ENCODE measurements around the gene LCP1.

The LCP1 gene

DNA sequence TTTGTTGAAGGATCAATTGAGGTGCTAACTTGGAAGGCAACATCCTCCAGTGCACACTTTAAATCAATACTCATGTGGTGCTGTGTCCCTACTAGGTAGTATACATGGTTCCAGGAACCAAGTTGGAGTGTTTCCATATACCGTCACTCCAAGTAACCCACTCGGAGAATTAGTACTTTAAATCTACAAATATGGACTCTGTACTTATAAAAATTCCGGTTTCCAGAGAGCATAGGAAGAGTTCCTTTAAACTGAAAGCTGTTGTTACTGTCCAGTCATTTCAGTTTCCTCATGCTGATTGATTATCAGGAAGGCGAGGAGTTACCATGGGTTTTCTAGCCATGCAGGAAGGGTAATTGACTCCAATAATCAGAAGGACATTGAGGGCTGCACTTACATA lies 84.3 kb downstream of the LCP1 start:
- DNase-seq, result no peak

DNA sequence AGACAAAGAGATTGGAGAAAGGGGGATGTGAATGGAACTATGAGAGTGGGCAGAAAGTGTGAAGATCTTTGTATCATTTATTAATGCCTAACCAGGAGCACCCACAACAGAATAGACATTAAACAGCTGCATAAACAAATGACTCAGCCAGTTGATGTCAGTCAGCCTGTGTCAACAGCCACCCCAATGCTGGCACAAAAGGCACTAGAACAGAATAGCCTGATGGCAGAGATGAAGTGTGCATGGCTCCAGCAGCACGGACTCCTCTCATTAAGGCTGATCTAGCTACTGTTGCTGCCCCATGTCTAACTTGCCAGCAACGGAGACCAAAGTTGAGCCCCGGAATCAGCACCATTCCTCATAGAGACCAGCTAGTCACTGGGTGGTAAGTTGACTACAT lies 85.0 kb downstream of the LCP1 start:
- DNase-seq, result no peak

DNA sequence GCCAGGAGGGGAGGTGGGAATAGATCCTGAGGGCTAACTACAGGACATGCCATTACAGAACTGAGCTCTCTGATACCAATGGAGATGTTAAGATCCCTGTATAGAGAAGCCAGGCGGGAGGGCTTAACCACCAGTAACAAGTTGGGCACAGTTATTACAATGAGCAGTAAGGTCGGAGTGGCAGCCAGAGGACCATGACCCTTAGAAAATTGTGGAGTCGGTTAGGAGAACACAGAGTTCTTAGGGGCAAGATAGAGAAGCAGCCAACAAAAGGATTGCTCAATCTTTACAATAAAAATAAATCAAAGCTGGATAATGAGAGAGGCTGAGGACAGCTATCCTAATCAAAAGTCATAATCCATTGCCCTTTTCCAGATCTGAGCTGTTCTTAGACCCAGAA lies 87.5 kb downstream of the LCP1 start:
- DNase-seq, result no peak

DNA sequence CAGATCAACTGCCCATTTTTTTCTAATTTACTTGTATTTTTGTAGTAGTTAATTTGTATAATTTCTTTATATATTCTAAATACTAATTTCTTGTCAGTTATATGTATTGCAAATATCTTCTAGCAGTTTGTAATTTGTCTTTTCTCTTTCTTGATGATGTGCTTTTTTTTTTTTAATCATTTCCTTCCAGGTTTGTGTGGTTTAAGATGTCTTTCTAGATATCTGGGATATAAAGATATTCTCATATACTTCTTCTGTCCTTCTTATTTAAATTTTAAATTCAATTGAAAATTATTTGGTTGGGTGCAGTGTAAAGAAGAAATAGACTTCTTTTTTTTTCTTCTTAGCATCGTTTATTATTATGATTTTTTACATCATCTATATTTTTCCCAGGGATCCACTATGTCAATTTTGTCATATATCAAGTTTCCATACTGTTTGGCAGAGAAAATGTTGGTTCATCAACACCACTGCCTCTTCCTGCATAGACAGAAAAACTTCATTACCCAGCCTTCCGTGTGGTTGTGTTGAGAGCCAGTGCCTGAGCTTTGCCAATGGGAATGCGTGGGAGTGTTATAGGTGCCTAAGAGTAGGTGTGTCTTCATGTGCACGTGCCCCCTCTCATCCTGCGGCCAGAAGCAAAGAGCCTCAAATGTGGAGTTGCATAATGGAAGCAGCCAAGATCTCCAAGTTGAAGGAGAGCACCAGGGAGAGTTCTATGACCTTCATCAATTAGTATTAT lies 93.0 kb downstream of the LCP1 start:
- DNase-seq, result no peak

DNA sequence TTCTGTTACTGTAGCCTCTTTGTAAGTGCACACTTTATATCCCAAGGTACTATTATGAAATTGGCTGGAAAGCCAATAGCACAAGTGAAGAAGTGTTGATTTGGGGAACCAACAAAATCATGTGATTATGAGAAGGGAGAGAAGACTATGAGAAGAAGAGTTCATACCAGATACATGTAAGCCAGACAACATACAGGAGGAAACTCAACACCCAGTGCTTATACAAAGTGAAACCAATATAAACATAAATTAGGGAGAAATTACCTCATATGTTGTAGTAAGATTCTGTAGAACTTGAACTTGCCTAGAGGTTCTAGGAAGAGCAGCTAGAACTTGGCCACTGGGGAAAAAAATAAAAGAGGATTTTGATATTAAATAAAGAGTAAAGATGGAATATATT lies 94.5 kb downstream of the LCP1 start:
- DNase-seq, result no peak

DNA sequence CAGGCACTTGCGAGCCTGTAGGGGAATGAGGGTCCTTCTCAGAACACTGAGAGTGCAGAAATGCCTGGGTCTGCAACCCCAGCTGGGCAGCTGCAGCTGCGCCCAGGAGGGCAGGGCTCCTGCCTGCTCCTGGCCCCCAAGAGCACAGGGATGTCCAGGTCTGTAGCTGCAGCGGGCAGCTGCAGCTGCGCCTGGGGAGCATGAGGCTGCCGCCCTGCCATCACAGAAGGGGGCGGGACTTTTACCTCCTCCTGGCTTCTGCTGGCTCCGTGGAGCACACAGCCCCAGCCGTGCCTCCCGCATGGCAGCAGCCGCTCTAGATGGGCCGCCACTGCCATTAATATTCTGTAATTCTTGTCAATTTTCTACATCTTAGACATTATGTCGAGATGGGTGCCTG lies 95.0 kb downstream of the LCP1 start:
- DNase-seq, result no peak

DNA sequence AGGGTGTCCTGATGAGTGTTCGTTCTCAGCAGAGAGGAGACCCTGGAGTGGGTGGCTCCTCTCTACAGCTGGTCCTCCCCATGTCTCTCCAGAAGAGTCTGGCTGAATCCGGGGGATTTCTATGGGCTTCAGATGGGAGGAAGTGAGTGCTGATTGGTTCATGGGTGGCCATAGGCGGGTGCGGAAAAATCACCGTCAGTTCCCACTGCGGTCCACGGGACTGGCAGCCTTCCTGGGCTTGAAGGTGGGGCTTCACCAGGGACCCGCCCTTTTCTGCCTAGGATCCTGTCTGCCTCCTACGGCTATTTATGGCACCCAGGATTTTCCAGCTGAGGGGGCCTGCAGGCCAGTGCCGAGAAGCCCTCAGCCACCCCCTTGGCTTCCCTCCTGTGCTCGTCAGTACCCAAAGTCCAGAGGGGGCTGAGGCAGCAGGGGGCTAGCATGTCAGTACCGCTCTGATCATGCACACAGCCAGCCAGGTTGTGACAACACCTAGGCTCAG lies 95.5 kb downstream of the LCP1 start:
- DNase-seq, result no peak

DNA sequence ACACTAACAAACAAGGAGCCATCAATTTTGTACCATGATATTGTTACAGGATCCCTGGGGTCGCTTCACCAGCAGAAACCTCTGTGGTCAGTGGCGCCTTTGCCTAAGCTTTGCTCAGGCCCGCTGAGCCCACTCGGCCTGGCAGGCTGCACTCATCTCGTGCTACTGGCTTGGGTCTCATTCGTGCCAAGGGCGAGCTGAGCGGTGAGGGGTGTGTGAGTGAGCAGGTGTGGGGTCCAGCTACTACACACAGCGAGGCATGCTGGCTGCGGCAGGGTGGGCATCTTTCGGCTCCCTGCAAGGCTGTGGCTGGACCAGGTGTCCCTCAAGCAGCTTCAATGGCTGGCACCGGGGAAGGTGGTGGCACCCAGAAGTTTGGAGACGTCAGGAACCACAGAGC lies 96.2 kb downstream of the LCP1 start:
- no peak for DNase-seq

DNA sequence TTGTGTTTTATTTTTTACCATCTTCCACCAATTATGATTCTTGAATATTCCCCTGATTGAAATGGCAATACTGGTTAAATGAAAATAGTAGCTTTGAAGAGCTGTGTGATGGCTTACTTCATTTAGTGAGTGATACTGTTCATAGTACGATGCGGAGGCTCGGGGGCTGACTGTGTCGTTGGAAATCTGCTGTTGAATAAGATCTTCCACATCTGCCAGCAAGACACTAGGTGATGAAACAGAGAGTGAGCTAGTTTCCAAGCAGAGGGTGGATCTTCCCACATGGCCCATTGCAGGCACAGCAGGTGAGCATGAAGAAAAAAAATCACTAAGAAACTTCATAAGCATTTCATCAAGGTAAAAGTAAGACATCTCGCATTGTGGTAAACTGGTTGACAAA lies 99.7 kb downstream of the LCP1 start:
- no peak for DNase-seq

DNA sequence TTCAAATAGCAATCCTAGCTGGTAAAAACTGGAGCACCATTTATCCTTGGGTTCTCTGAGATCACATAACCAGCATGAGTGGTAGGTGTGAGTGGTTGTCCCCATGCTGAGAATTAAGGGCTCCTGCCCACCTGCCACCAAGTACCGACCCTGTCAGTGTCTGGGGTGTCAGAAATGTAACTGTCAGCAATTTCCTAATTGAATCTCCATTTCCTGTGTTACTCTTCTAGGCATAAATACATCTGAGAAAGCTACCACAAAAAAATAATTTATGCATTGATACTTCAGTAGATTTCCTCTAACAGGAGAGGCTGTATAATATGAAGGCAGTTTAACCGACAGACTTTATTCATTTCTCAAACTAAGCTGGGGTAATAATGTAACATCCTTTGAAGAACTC lies 102.2 kb downstream of the LCP1 start:
- DNase-seq, result no peak

DNA sequence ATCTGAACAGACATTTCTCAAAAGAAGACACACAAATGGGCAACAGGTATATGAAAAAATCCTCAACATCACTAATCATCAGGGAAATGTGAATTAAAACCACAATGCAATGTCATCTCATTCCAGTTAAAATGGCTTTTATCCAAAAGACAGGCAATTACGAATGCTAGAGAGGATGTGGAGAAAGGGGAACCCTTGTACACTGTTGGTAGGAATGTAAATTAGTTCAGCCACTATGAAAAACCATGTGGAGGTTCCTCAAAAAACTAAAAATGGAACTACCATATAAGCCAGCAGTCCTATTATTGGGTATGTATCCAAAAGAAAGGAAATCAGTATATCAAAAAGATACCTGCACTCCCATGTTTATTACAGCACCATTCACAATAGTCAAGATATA lies 104.7 kb downstream of the LCP1 start:
- no peak for DNase-seq

DNA sequence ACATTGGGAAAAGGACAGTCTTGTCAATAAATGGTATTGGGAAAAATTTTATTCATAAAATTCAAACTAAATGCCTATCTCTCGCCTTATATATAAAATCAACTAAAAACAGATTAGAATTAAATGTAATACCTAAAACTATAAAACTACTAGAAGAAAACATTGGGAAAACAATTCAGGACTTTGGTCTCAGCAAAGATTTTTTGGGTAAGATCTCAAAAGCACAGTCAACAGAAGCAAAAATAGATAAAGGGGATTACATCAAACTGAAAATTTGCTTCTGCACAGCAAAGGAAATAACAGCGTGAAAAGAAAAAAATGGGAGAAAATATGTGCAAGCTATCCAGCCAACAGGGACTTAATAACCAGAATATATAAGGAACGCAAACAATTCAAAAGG lies 105.2 kb downstream of the LCP1 start:
- DNase-seq, result no peak
